ENCODE measurements around the gene EHBP1. TPM values are rescaled to one million over a fixed set of nuclear protein-coding genes. Genes with fewer than 3 reads are reported as not detected.

EHBP1 gene
- total RNA-seq, 1 donor from 2014 or later, result 46.5 TPM

GRCh38 chr2:62845256-62845655, 139.7 kb downstream of the EHBP1 start:
- Mint-ChIP-seq H3K4me3 (ENCODE audit: unreplicated experiment) (no peak overlapping the region), H3K9me3 (ENCODE audit: unreplicated experiment) (peaks cover 18% of the 10 kb centered on the region), H3K27me3 (ENCODE audit: unreplicated experiment) (no peaks in the 10 kb centered on the region), H3K36me3 (ENCODE audit: unreplicated experiment) (peaks cover 34% of the 10 kb centered on the region), H3K4me1 (ENCODE audit: unreplicated experiment) (no peaks in the 10 kb centered on the region), H3K27ac (ENCODE audit: unreplicated experiment) (no peak overlapping the region)
- no peak for DNase-seq (ENCODE audit: extremely low spot score, unreplicated experiment)
- TF ChIP-seq CTCF (IDR thresholded peaks at IDR 0.05), result no peak

DNA sequence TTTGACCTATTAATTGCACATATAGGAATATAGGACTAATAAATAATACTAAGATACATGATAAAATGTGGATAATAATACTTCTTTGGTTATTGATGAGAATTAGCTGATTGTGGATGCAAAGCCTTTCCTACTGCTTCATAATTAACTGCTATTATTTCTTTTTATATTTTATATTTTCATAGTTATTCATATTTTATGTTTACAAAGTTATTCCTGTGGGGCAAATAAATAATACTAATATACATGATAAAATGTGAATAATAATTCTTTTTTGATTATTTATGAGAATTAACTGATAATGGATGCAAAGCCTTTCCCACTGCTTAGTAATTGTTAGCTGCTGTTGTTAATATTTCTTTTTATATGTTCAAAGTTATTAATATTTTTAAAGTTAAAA, 146.7 kb downstream of the EHBP1 start:
- Mint-ChIP-seq H3K36me3 (ENCODE audit: unreplicated experiment) (peaks cover 33% of the 10 kb centered on the region), H3K27me3 (ENCODE audit: unreplicated experiment) (no peaks in the 10 kb centered on the region)

GRCh38 chr2:62854600-62855514, 149.3 kb downstream of the EHBP1 start:
- no peak for DNase-seq (ENCODE audit: extremely low spot score, unreplicated experiment)
- Mint-ChIP-seq H3K36me3 (ENCODE audit: unreplicated experiment) (peaks cover 19% of the 10 kb centered on the region), H3K27me3 (ENCODE audit: unreplicated experiment) (no peaks in the 10 kb centered on the region), H3K9me3 (ENCODE audit: unreplicated experiment) (peaks cover 7% of the 10 kb centered on the region), H3K4me1 (ENCODE audit: unreplicated experiment) (no peaks in the 10 kb centered on the region), H3K27ac (ENCODE audit: unreplicated experiment) (no peak overlapping the region), H3K4me3 (ENCODE audit: unreplicated experiment) (no peak overlapping the region)
- TF ChIP-seq CTCF (IDR thresholded peaks at IDR 0.05), result no peak

More for the DNA sequence above, 146.7 kb downstream of the EHBP1 start:
- no peak for TF ChIP-seq CTCF (IDR thresholded peaks at IDR 0.05)
- Mint-ChIP-seq H3K9me3 (ENCODE audit: unreplicated experiment) (peaks cover 13% of the 10 kb centered on the region), H3K27ac (ENCODE audit: unreplicated experiment) (no peak overlapping the region), H3K4me3 (ENCODE audit: unreplicated experiment) (no peak overlapping the region), H3K4me1 (ENCODE audit: unreplicated experiment) (no peaks in the 10 kb centered on the region)
- DNase-seq (ENCODE audit: extremely low spot score, unreplicated experiment), result no peak

- Mint-ChIP-seq H3K4me3 (ENCODE audit: unreplicated experiment) (no peak overlapping the region), H3K27ac (ENCODE audit: unreplicated experiment) (no peak overlapping the region), H3K4me1 (ENCODE audit: unreplicated experiment) (no peaks in the 10 kb centered on the region), H3K36me3 (ENCODE audit: unreplicated experiment) (peaks cover 22% of the 10 kb centered on the region), H3K9me3 (ENCODE audit: unreplicated experiment) (peaks cover 7% of the 10 kb centered on the region), H3K27me3 (ENCODE audit: unreplicated experiment) (no peaks in the 10 kb centered on the region)
- DNase-seq (ENCODE audit: extremely low spot score, unreplicated experiment), result no peak
- no peak for TF ChIP-seq CTCF (IDR thresholded peaks at IDR 0.05)
These were observed 150.9 kb downstream of the EHBP1 start for GRCh38 chr2:62856228-62857040.

All from osteocyte (in vitro differentiated cells).